A549 (cell line): ENCODE measurements around the gene UBE2E2.

Source experiments
- BHLHE40 ChIP-seq: IDR thresholded peaks from 2 replicates; pipeline ENCODE4 v1.6.1; 2012; ENCODE audit warnings: low read depth, low read length, inconsistent platforms
- CTCF ChIP-seq: fragments of >200 bp; sonication (Bioruptor Twin); formaldehyde crosslinking; IDR thresholded peaks from 3 replicates; pipeline ENCODE4 v1.5.1; 2016
- EHMT2 ChIP-seq: fragments of 200-600 bp; sonication (generic); IDR thresholded peaks from 2 replicates; pipeline ENCODE4 v1.6.1; 2016; ENCODE audit warnings: antibody characterized with exemption, low read depth, mild to moderate bottlenecking, moderate library complexity
- HDAC2 ChIP-seq: fragments of 200-600 bp; sonication (generic); IDR thresholded peaks from 2 replicates; pipeline ENCODE4 v1.6.1; 2016
- KDM1A ChIP-seq: fragments of 200-600 bp; sonication (generic); IDR thresholded peaks from 2 replicates; pipeline ENCODE4 v1.6.1; 2016; ENCODE audit warnings: low read depth, mild to moderate bottlenecking
- MAZ ChIP-seq: fragments of 150-350 bp; IDR thresholded peaks from 2 replicates; pipeline ENCODE4 v1.6.1; 2014; ENCODE audit warnings: antibody characterized with exemption, low read depth, low read length, borderline replicate concordance
- NR3C1 ChIP-seq: fragments of >200 bp; sonication (Bioruptor Twin); formaldehyde crosslinking; IDR thresholded peaks from 3 replicates; pipeline ENCODE4 v1.6.1; 2017
- POLR2A ChIP-seq: IDR thresholded peaks from 2 replicates; pipeline ENCODE4 v1.6.1; 2012; ENCODE audit warnings: mild to moderate bottlenecking, low read length
- RCOR1 ChIP-seq: fragments of 150-350 bp; IDR thresholded peaks from 2 replicates; pipeline ENCODE4 v1.6.1; 2014; ENCODE audit warnings: antibody characterized with exemption, low read length, low read depth
- SREBF2 ChIP-seq: fragments of 450-650 bp; IDR thresholded peaks from 2 replicates; pipeline ENCODE4 v1.6.1; 2014; ENCODE audit warnings: mild to moderate bottlenecking, moderate library complexity
- USF2 ChIP-seq: fragments of 450-650 bp; IDR thresholded peaks from 2 replicates; pipeline ENCODE4 v1.6.1; 2014; ENCODE audit warnings: antibody characterized with exemption
- TF ChIP-seq, protein P1 (sequence below): fragments of 200-600 bp; sonication (generic); IDR thresholded peaks from 2 replicates; pipeline ENCODE4 v1.6.1; 2016; ENCODE audit warnings: antibody characterized with exemption, mild to moderate bottlenecking, moderate library complexity
- TF ChIP-seq, protein P2 (sequence below): fragments of 150-350 bp; IDR thresholded peaks from 2 replicates; pipeline ENCODE4 v1.6.1; 2014; ENCODE audit warnings: low read depth, mild to moderate bottlenecking, low read length

DNA sequence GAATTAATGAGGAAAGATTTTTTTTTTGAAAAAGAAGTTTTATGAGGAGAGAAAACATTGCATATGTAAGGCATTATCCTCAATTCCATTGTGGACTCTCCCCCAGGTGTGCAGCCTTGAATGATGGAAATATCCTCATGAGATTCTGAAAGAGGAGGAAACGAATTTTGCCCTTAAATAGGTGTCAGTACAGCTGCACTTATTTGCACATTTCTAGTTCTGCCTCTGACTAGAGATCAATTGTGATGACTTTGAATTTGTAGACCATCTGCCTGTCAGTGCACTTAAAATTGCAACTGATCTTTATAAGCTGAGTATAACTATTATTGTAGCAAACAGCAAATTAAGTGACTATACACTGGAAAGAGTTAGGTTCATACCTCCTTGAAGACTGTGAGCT is 141.8 kb downstream of the UBE2E2 start:
- TF ChIP-seq, protein P1, sequence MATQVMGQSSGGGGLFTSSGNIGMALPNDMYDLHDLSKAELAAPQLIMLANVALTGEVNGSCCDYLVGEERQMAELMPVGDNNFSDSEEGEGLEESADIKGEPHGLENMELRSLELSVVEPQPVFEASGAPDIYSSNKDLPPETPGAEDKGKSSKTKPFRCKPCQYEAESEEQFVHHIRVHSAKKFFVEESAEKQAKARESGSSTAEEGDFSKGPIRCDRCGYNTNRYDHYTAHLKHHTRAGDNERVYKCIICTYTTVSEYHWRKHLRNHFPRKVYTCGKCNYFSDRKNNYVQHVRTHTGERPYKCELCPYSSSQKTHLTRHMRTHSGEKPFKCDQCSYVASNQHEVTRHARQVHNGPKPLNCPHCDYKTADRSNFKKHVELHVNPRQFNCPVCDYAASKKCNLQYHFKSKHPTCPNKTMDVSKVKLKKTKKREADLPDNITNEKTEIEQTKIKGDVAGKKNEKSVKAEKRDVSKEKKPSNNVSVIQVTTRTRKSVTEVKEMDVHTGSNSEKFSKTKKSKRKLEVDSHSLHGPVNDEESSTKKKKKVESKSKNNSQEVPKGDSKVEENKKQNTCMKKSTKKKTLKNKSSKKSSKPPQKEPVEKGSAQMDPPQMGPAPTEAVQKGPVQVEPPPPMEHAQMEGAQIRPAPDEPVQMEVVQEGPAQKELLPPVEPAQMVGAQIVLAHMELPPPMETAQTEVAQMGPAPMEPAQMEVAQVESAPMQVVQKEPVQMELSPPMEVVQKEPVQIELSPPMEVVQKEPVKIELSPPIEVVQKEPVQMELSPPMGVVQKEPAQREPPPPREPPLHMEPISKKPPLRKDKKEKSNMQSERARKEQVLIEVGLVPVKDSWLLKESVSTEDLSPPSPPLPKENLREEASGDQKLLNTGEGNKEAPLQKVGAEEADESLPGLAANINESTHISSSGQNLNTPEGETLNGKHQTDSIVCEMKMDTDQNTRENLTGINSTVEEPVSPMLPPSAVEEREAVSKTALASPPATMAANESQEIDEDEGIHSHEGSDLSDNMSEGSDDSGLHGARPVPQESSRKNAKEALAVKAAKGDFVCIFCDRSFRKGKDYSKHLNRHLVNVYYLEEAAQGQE = no peak
- TF ChIP-seq CTCF = no peak
- TF ChIP-seq SREBF2 = no peak
- TF ChIP-seq RCOR1 = no peak
- TF ChIP-seq BHLHE40 = no peak
- TF ChIP-seq MAZ = no peak
- no peak for TF ChIP-seq HDAC2
- no peak for TF ChIP-seq KDM1A
- TF ChIP-seq EHMT2 = no peak
- TF ChIP-seq POLR2A = no peak
- TF ChIP-seq, protein P2, sequence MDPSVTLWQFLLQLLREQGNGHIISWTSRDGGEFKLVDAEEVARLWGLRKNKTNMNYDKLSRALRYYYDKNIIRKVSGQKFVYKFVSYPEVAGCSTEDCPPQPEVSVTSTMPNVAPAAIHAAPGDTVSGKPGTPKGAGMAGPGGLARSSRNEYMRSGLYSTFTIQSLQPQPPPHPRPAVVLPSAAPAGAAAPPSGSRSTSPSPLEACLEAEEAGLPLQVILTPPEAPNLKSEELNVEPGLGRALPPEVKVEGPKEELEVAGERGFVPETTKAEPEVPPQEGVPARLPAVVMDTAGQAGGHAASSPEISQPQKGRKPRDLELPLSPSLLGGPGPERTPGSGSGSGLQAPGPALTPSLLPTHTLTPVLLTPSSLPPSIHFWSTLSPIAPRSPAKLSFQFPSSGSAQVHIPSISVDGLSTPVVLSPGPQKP = no peak
- TF ChIP-seq NR3C1 = no peak
- TF ChIP-seq USF2 = no peak
